NCI-H510A (cell line): ENCODE measurements around the gene KRTAP3-3.
A peak's percentile ranks its signal among the peaks of the same experiment; 100 is the strongest.

ENCODE experiments used
- DNase-seq: peaks from one replicate; lab custom pipeline; 2025; lab: John Stamatoyannopoulos, UW

The KRTAP3-3 gene

GRCh38 chr17:40958086-40958953 lies 35.6 kb downstream of the KRTAP3-3 start:
- peak; percentile 59 for DNase-seq

GRCh38 chr17:40956401-40957254 lies 37.3 kb downstream of the KRTAP3-3 start:
- peak; percentile 54 for DNase-seq

- DNase-seq = no peak
Observed at GRCh38 chr17:40953881-40954280, 40.1 kb downstream of the KRTAP3-3 start.

GRCh38 chr17:40952661-40953060 lies 41.3 kb downstream of the KRTAP3-3 start:
- no peak for DNase-seq

- DNase-seq = no peak
Observed at GRCh38 chr17:40952154-40952553, 41.8 kb downstream of the KRTAP3-3 start.

- DNase-seq = no peak
Observed at GRCh38 chr17:40951011-40951622, 42.8 kb downstream of the KRTAP3-3 start.

- no peak for DNase-seq
Observed at GRCh38 chr17:40950176-40950575, 43.8 kb downstream of the KRTAP3-3 start.

- DNase-seq = no peak
Observed at GRCh38 chr17:40949418-40949817, 44.5 kb downstream of the KRTAP3-3 start.

GRCh38 chr17:40947929-40948328 lies 46.0 kb downstream of the KRTAP3-3 start:
- no peak for DNase-seq

- no peak for DNase-seq
Observed at GRCh38 chr17:40945414-40945813, 48.5 kb downstream of the KRTAP3-3 start.

- no peak for DNase-seq
Observed at GRCh38 chr17:40944531-40944930, 49.4 kb downstream of the KRTAP3-3 start.
